BLaER1 (cell line): ENCODE results near the gene TMPRSS4.

ENCODE experiments used
- H3K27ac ChIP-seq: shearing (Covaris generic); formaldehyde crosslinking; 2 replicates; pipeline ENCODE4 v1.8.1; 2022
- H3K27me3 ChIP-seq: shearing (Covaris generic); formaldehyde crosslinking; 2 replicates; pipeline ENCODE4 v1.8.1; 2022
- H3K36me3 ChIP-seq: shearing (Covaris generic); formaldehyde crosslinking; 2 replicates; pipeline ENCODE4 v1.8.1; 2022
- H3K4me1 ChIP-seq: shearing (Covaris generic); formaldehyde crosslinking; 2 replicates; pipeline ENCODE4 v1.8.1; 2022
- H3K4me2 ChIP-seq: shearing (Covaris generic); formaldehyde crosslinking; 2 replicates; pipeline ENCODE4 v1.8.1; 2022
- H3K4me3 ChIP-seq: shearing (Covaris generic); formaldehyde crosslinking; 2 replicates; pipeline ENCODE4 v1.8.1; 2022
- H3K9ac ChIP-seq: shearing (Covaris generic); formaldehyde crosslinking; 2 replicates; pipeline ENCODE4 v1.8.1; 2022
- H3K9me3 ChIP-seq: shearing (Covaris generic); formaldehyde crosslinking; 2 replicates; pipeline ENCODE4 v1.8.1; 2022
- H4K20me1 ChIP-seq: shearing (Covaris generic); formaldehyde crosslinking; 2 replicates; pipeline ENCODE4 v1.8.1; 2022
- Cebpa-rat ChIP-seq: shearing (Covaris generic); IDR thresholded peaks from 2 replicates; pipeline ENCODE4 v1.8.1; 2022

TMPRSS4 gene

GRCh38 chr11:118104491-118104890 is 27.6 kb downstream of the TMPRSS4 start:
- H3K27me3 ChIP-seq = no peaks in the 10 kb centered on the region
- no peaks in the 10 kb centered on the region for H4K20me1 ChIP-seq
- no peaks in the 10 kb centered on the region for H3K36me3 ChIP-seq
- no peak overlapping the region for H3K9ac ChIP-seq
- H3K4me1 ChIP-seq = peaks cover 11% of the 10 kb centered on the region
- no peaks in the 10 kb centered on the region for H3K9me3 ChIP-seq
- TF ChIP-seq Cebpa-rat = no peak
- no peak overlapping the region for H3K4me2 ChIP-seq
- H3K27ac ChIP-seq = no peak overlapping the region
- no peak overlapping the region for H3K4me3 ChIP-seq

DNA sequence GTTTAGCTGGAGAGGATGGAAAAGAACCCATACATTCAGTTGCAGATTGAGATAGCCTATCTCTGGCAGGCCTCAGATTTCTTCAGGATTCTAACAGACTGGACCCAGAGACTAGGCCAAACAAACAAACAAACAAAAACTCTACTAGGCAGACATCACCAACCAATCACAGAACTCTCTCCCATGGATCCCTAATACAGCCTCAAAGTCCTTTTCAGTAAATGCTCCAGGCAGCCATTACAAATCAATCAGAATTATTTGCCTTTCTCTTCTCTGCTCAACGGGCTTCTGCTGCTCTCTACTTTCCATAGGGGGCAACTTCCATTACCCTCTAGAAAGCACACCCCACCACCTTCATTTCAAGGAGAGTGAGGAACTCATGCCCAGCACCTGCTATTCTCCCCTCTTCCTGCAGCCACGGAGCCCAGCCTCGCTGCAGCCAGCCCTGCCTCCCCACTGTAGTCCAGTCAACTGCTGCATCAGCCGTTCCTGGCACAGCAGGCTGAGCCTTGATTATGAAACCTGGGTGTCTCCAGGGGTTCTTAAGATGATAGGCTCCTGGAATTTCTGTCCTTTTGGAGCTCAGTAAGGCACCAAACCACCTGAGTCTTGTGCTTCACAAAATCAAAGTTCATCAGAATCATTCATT is 28.9 kb downstream of the TMPRSS4 start:
- H3K4me3 ChIP-seq = no peak overlapping the region
- no peaks in the 10 kb centered on the region for H3K27me3 ChIP-seq
- H3K4me2 ChIP-seq = no peak overlapping the region
- no peak overlapping the region for H3K9ac ChIP-seq
- H3K27ac ChIP-seq = no peak overlapping the region
- no peaks in the 10 kb centered on the region for H3K9me3 ChIP-seq
- TF ChIP-seq Cebpa-rat = no peak
- no peaks in the 10 kb centered on the region for H3K36me3 ChIP-seq
- H3K4me1 ChIP-seq = peaks cover 11% of the 10 kb centered on the region
- H4K20me1 ChIP-seq = no peaks in the 10 kb centered on the region

GRCh38 chr11:118106789-118107335 is 30.0 kb downstream of the TMPRSS4 start:
- Histone ChIP-seq H3K27me3 (no peaks in the 10 kb centered on the region), H3K4me3 (no peak overlapping the region), H3K36me3 (no peaks in the 10 kb centered on the region), H3K4me2 (no peak overlapping the region), H3K9ac (no peak overlapping the region), H4K20me1 (no peaks in the 10 kb centered on the region), H3K27ac (no peak overlapping the region), H3K9me3 (no peaks in the 10 kb centered on the region), H3K4me1 (peaks cover 11% of the 10 kb centered on the region)
- TF ChIP-seq Cebpa-rat = no peak

DNA sequence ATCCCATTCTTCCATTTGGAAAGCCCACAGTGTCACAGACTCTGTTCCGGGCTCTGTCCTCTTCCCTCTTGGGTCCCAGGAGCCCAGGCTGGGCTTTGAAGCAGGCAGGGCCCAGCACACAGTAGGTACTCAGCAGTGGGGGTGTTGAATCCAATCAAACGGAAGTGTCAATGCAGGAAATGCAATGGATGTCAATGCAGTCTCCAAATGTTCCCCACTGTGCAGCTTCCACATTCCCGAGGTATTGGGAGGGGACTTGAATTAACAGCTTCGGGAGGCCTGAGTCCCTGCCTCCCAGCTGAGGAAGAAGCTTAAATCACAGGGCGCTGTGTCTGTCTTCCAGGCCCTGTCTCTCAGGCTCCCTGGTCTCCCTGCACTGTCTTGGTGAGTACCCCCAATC is 31.6 kb downstream of the TMPRSS4 start:
- H3K36me3 ChIP-seq = no peaks in the 10 kb centered on the region
- no peaks in the 10 kb centered on the region for H4K20me1 ChIP-seq
- H3K9ac ChIP-seq = no peak overlapping the region
- TF ChIP-seq Cebpa-rat = no peak
- H3K4me2 ChIP-seq = no peak overlapping the region
- no peaks in the 10 kb centered on the region for H3K4me1 ChIP-seq
- no peaks in the 10 kb centered on the region for H3K27me3 ChIP-seq
- H3K9me3 ChIP-seq = no peaks in the 10 kb centered on the region
- H3K4me3 ChIP-seq = no peak overlapping the region
- H3K27ac ChIP-seq = no peak overlapping the region

GRCh38 chr11:118109231-118109630 is 32.4 kb downstream of the TMPRSS4 start:
- no peak for TF ChIP-seq Cebpa-rat

GRCh38 chr11:118111019-118111743 is 34.3 kb downstream of the TMPRSS4 start:
- Histone ChIP-seq H3K4me2 (no peak overlapping the region), H3K27me3 (no peaks in the 10 kb centered on the region), H3K9ac (no peak overlapping the region), H3K9me3 (no peaks in the 10 kb centered on the region), H4K20me1 (no peaks in the 10 kb centered on the region), H3K27ac (no peak overlapping the region), H3K4me1 (no peaks in the 10 kb centered on the region; the same call in 1 of the 2 replicates), H3K36me3 (no peaks in the 10 kb centered on the region), H3K4me3 (no peak overlapping the region)
- no peak for TF ChIP-seq Cebpa-rat

More at GRCh38 chr11:118109231-118109630, 32.4 kb downstream of the TMPRSS4 start:
- H3K9me3 ChIP-seq = no peaks in the 10 kb centered on the region
- H3K4me3 ChIP-seq = no peak overlapping the region
- H3K27me3 ChIP-seq = no peaks in the 10 kb centered on the region
- H3K36me3 ChIP-seq = no peaks in the 10 kb centered on the region
- no peak overlapping the region for H3K4me2 ChIP-seq
- no peaks in the 10 kb centered on the region; the same call in 1 of the 2 replicates for H3K4me1 ChIP-seq
- no peaks in the 10 kb centered on the region for H4K20me1 ChIP-seq
- no peak overlapping the region for H3K9ac ChIP-seq
- no peak overlapping the region for H3K27ac ChIP-seq

DNA sequence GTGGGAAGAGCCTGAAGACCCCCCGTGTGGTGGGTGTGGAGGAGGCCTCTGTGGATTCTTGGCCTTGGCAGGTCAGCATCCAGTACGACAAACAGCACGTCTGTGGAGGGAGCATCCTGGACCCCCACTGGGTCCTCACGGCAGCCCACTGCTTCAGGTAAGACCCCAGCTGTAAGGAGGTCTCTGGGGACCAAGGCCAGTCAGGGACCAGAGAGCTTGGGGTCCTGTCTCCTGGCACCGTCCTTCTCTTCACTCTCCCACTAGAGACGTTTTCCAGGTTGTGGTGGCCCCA is 34.8 kb downstream of the TMPRSS4 start:
- H3K36me3 ChIP-seq = no peaks in the 10 kb centered on the region
- H3K4me2 ChIP-seq = no peak overlapping the region
- no peak overlapping the region for H3K9ac ChIP-seq
- no peak overlapping the region for H3K4me3 ChIP-seq
- no peak for TF ChIP-seq Cebpa-rat
- no peaks in the 10 kb centered on the region for H3K27me3 ChIP-seq
- no peaks in the 10 kb centered on the region for H4K20me1 ChIP-seq
- H3K4me1 ChIP-seq = no peaks in the 10 kb centered on the region; the same call in 1 of the 2 replicates
- no peaks in the 10 kb centered on the region for H3K9me3 ChIP-seq
- no peak overlapping the region for H3K27ac ChIP-seq

GRCh38 chr11:118112711-118113430 is 36.0 kb downstream of the TMPRSS4 start:
- Histone ChIP-seq H3K4me3 (no peak overlapping the region), H3K4me2 (no peak overlapping the region), H4K20me1 (no peaks in the 10 kb centered on the region), H3K4me1 (peaks cover 11% of the 10 kb centered on the region), H3K9ac (no peak overlapping the region), H3K9me3 (no peaks in the 10 kb centered on the region), H3K36me3 (no peaks in the 10 kb centered on the region), H3K27ac (no peak overlapping the region), H3K27me3 (no peaks in the 10 kb centered on the region)
- no peak for TF ChIP-seq Cebpa-rat

- Histone ChIP-seq H3K9me3 (no peaks in the 10 kb centered on the region), H4K20me1 (no peaks in the 10 kb centered on the region), H3K4me3 (no peak overlapping the region), H3K4me2 (no peak overlapping the region), H3K27ac (no peak overlapping the region), H3K4me1 (peaks cover 25% of the 10 kb centered on the region), H3K27me3 (no peaks in the 10 kb centered on the region), H3K9ac (no peak overlapping the region), H3K36me3 (no peaks in the 10 kb centered on the region)
- no peak for TF ChIP-seq Cebpa-rat
Observed at GRCh38 chr11:118114266-118114665, 37.4 kb downstream of the TMPRSS4 start.

GRCh38 chr11:118115048-118115447 is 38.2 kb downstream of the TMPRSS4 start:
- Histone ChIP-seq H3K9me3 (no peaks in the 10 kb centered on the region), H3K27me3 (no peaks in the 10 kb centered on the region), H3K27ac (no peak overlapping the region), H3K4me1 (peaks cover 26% of the 10 kb centered on the region), H3K4me3 (no peak overlapping the region), H3K4me2 (no peak overlapping the region), H4K20me1 (no peaks in the 10 kb centered on the region), H3K9ac (no peak overlapping the region), H3K36me3 (no peaks in the 10 kb centered on the region)
- TF ChIP-seq Cebpa-rat = no peak
